GM19025 (cell line): ENCODE measurements around the gene RBM10.

ENCODE experiments used
- ATAC-seq: cut with Tn5 transposase; IDR thresholded peaks from one replicate; pipeline ENCODE4 v1.9.1; 2021; ENCODE audit warnings: mild to moderate bottlenecking, low read depth, moderate library complexity; ENCODE audit not compliant: unreplicated experiment

RBM10 gene

GRCh38 chrX:47191806-47192401, 46.9 kb downstream of the RBM10 start:
- no peak for ATAC-seq

- ATAC-seq = peak; percentile 49
Observed at GRCh38 chrX:47193475-47194193, 48.6 kb downstream of the RBM10 start, which contains the start of gene UBA1. Gene UBA1, plus strand, starts transcription at chrX:47193829. Its CDS starts 4,974 bp downstream, at chrX:47198803.

- ATAC-seq = no peak
Observed at GRCh38 chrX:47194194-47194787, 49.3 kb downstream of the RBM10 start.

- ATAC-seq = no peak
Observed at GRCh38 chrX:47196098-47196497, 51.1 kb downstream of the RBM10 start.

GRCh38 chrX:47197526-47197925, 52.5 kb downstream of the RBM10 start:
- ATAC-seq = no peak

- ATAC-seq = no peak
Observed at GRCh38 chrX:47198026-47198686, 53.1 kb downstream of the RBM10 start.

- no peak for ATAC-seq
Observed at GRCh38 chrX:47198687-47199080, 53.7 kb downstream of the RBM10 start.

- ATAC-seq = no peak
Observed at GRCh38 chrX:47199286-47199685, 54.3 kb downstream of the RBM10 start.

GRCh38 chrX:47200385-47201150, 55.5 kb downstream of the RBM10 start:
- no peak for ATAC-seq

- ATAC-seq = no peak
Observed at GRCh38 chrX:47201345-47201944, 56.4 kb downstream of the RBM10 start.

- no peak for ATAC-seq
Observed at GRCh38 chrX:47202316-47202715, 57.3 kb downstream of the RBM10 start.

- ATAC-seq = no peak
Observed at GRCh38 chrX:47202877-47203276, 57.9 kb downstream of the RBM10 start.

GRCh38 chrX:47204970-47205369, 59.9 kb downstream of the RBM10 start:
- ATAC-seq = no peak

- no peak for ATAC-seq
Observed at GRCh38 chrX:47206316-47206715, 61.3 kb downstream of the RBM10 start.

- ATAC-seq = no peak
Observed at GRCh38 chrX:47208108-47208507, 63.1 kb downstream of the RBM10 start.

- no peak for ATAC-seq
Observed at GRCh38 chrX:47209508-47210238, 64.7 kb downstream of the RBM10 start.

- ATAC-seq = no peak
Observed at GRCh38 chrX:47210661-47211425, 65.8 kb downstream of the RBM10 start.

- ATAC-seq = no peak
Observed at GRCh38 chrX:47212381-47213293, 67.6 kb downstream of the RBM10 start.
